GM18909 (cell line): ENCODE results near the gene HPS4.
"Not testable (repeated sequence)": the region's sequence is repeated elsewhere in the genome, so short reads cannot be mapped to it uniquely, and the experiment has no call there.

Experiments
- ATAC-seq: cut with Tn5 transposase; IDR thresholded peaks from one replicate; pipeline ENCODE4 v1.9.1; 2021; ENCODE audit warnings: mild to moderate bottlenecking; ENCODE audit not compliant: unreplicated experiment, poor library complexity

HPS4 gene

GRCh38 chr22:26418620-26419019 lies 65.0 kb downstream of the HPS4 start:
- ATAC-seq, result no peak

- ATAC-seq, result no peak
Measured at GRCh38 chr22:26417406-26417805, 66.2 kb downstream of the HPS4 start.

GRCh38 chr22:26416670-26417276 lies 66.8 kb downstream of the HPS4 start:
- no peak for ATAC-seq

- ATAC-seq, result no peak
Measured at GRCh38 chr22:26416256-26416655, 67.3 kb downstream of the HPS4 start.

GRCh38 chr22:26414347-26414746 lies 69.2 kb downstream of the HPS4 start:
- ATAC-seq, result no peak

GRCh38 chr22:26410386-26410785 lies 73.2 kb downstream of the HPS4 start:
- no peak for ATAC-seq

- ATAC-seq, result no peak
Measured at GRCh38 chr22:26409719-26410335, 73.8 kb downstream of the HPS4 start.

- not testable (repeated sequence) for ATAC-seq
Measured at GRCh38 chr22:26408562-26409220, 74.9 kb downstream of the HPS4 start.

GRCh38 chr22:26406118-26406517 lies 77.5 kb downstream of the HPS4 start:
- ATAC-seq, result no peak

GRCh38 chr22:26404851-26405421 lies 78.6 kb downstream of the HPS4 start:
- no peak for ATAC-seq

GRCh38 chr22:26401726-26402125 lies 81.9 kb downstream of the HPS4 start:
- no peak for ATAC-seq
